GM12878 (cell line): Measurements from ENCODE around the gene RNF121. TPM values are rescaled to one million over a fixed set of nuclear protein-coding genes. Genes with fewer than 3 reads are reported as not detected.
A peak's percentile ranks its signal among the peaks of the same experiment; 100 is the strongest.

Experiments
- ATAC-seq: fragments of 200-7000 bp; cut with Tn5 transposase; 3 replicates; pipeline ENCODE4 v1.9.1; 2020; ENCODE audit warnings: mild to moderate bottlenecking, moderate library complexity
- BruUV-seq: library from RNA; stranded (reverse); fragments of 400-500 nt; replicated peaks from 2 replicates; lab custom pipeline; 2021; lab: Mats Ljungman, UMichigan
- CTCF ChIA-PET: fragments of 300-600 bp; sonication (Branson Sonifier 250); formaldehyde crosslinking; extraction: SDS; loops from one replicate; lab custom pipeline; 2021; ENCODE audit warnings: inconsistent platforms; lab: Yijun Ruan, JAX
- POLR2A ChIA-PET: fragments of 350-600 bp; formaldehyde crosslinking; extraction: SDS; loops from one replicate; lab custom pipeline; 2021; ENCODE audit warnings: inconsistent platforms; lab: Charles Lee
- RAD21 ChIA-PET: fragments of 300-600 bp; sonication (Branson Sonifier 250); formaldehyde crosslinking; loops from one replicate; lab custom pipeline; 2023; ENCODE audit warnings: antibody characterized with exemption; ENCODE audit not compliant: unreplicated experiment; lab: Charles Lee
- SMC1A ChIA-PET: fragments of 300-600 bp; sonication (Branson Sonifier 250); formaldehyde crosslinking; loops from one replicate; lab custom pipeline; 2023; ENCODE audit not compliant: unreplicated experiment, uncharacterized antibody; lab: Charles Lee
- DNase-seq: peaks from one replicate; pipeline ENCODE4 v3.0.0-alpha.2; 2011; ENCODE audit warnings: low read depth, low spot score
- FAIRE-seq: peaks from 3 replicates; lab custom pipeline; 2011; peaks lifted over from hg19 to GRCh38; lab: Jason Lieb, UNC
- H2AFZ ChIP-seq: 2 replicates; pipeline ENCODE4 v1.6.0; 2011; ENCODE audit warnings: low read depth, low read length, control low read depth; ENCODE audit not compliant: control insufficient read depth
- H3K27ac ChIP-seq: 2 replicates; pipeline ENCODE4 v1.5.1; 2011; ENCODE audit warnings: control low read depth; ENCODE audit not compliant: control insufficient read depth, insufficient read depth
- H3K27me3 ChIP-seq, 2 experiments: replicated peaks in 1 of 2; 2 replicates each; pipeline versions ENCODE4 v1.6.0 to v1.6.1; 2011; ENCODE audit warnings: low read length in 1 of 2; ENCODE audit not compliant: control insufficient read depth in 2 of 2, insufficient read depth in 2 of 2
- H3K36me3 ChIP-seq, 2 experiments: 2 replicates each; pipeline ENCODE4 v1.5.1; 2011; ENCODE audit warnings: low read length in 1 of 2; ENCODE audit not compliant: control insufficient read depth in 2 of 2, insufficient read depth in 2 of 2
- H3K4me1 ChIP-seq: 2 replicates; pipeline ENCODE4 v1.6.1; 2011; ENCODE audit warnings: mild to moderate bottlenecking, low read length, moderate library complexity, mixed read lengths; ENCODE audit not compliant: control insufficient read depth, insufficient read depth
- H3K4me2 ChIP-seq: 2 replicates; pipeline ENCODE4 v1.6.0; 2011; ENCODE audit warnings: control low read depth; ENCODE audit not compliant: control insufficient read depth, insufficient read depth
- H3K4me3 ChIP-seq: fragments of 200-600 bp; sonication (generic); 2 replicates; pipeline ENCODE4 v1.5.1; 2016
- H3K79me2 ChIP-seq: 2 replicates; pipeline ENCODE4 v1.6.0; 2011; ENCODE audit warnings: low read length; ENCODE audit not compliant: control insufficient read depth, insufficient read depth
- H3K9ac ChIP-seq: 2 replicates; pipeline ENCODE4 v1.8.0; 2011; ENCODE audit warnings: low read length, control low read depth, mixed read lengths; ENCODE audit not compliant: control insufficient read depth, insufficient read depth
- H3K9me3 ChIP-seq: replicated peaks from 3 replicates; pipeline ENCODE4 v1.5.1; 2011; ENCODE audit warnings: mild to moderate bottlenecking, low read length; ENCODE audit not compliant: control insufficient read depth, insufficient read depth
- H4K20me1 ChIP-seq: 2 replicates; pipeline ENCODE4 v1.6.0; 2011; ENCODE audit not compliant: control insufficient read depth, insufficient read depth
- BCL11A ChIP-seq: IDR thresholded peaks from 2 replicates; pipeline ENCODE4 v1.6.1; 2011; ENCODE audit warnings: low read depth, low read length
- E2F8 ChIP-seq: fragments of 450-650 bp; IDR thresholded peaks from 2 replicates; pipeline ENCODE4 v1.6.1; 2018; ENCODE audit warnings: mild to moderate bottlenecking, low read depth, moderate library complexity; ENCODE audit not compliant: partially characterized antibody
- ESRRA ChIP-seq: IDR thresholded peaks from 2 replicates; pipeline ENCODE4 v1.6.1; 2012; ENCODE audit warnings: mild to moderate bottlenecking, low read length, improper control_type of control experiment
- MEF2A ChIP-seq: IDR thresholded peaks from 2 replicates; pipeline ENCODE4 v1.6.1; 2011; ENCODE audit warnings: low read depth, mild to moderate bottlenecking, low read length, moderate library complexity; ENCODE audit not compliant: insufficient read depth
- MEF2B ChIP-seq: fragments of 450-650 bp; IDR thresholded peaks from 2 replicates; pipeline ENCODE4 v1.6.1; 2018; ENCODE audit warnings: mild to moderate bottlenecking, moderate library complexity; ENCODE audit not compliant: partially characterized antibody, poor library complexity, severe bottlenecking
- PAX8 ChIP-seq: fragments of 450-650 bp; IDR thresholded peaks from 2 replicates; pipeline ENCODE4 v1.6.1; 2017; ENCODE audit warnings: mild to moderate bottlenecking, moderate library complexity
- WGBS: methylation state at CpG from one replicate; pipeline ENCODE4 v1.1.6; 2016; ENCODE audit warnings: low lambda C conversion rate; ENCODE audit not compliant: insufficient replicate concordance, insufficient coverage; ENCODE audit errors: missing lambda C conversion rate; 5-methylcytosine and 5-hydroxymethylcytosine counted together
- in situ Hi-C: fragments of 300-500 bp; cut with MboI; formaldehyde crosslinking; loops from 9 replicates; pipeline ENCODE4 v1.14.3; 2018; ENCODE audit warnings: mixed read lengths
- intact Hi-C: fragments of 100-400 bp; cut with micrococcal nuclease; formaldehyde crosslinking; loops from one replicate; pipeline ENCODE4 v1.14.2; 2022; ENCODE audit not compliant: unreplicated experiment
- polyA plus RNA-seq, 11 experiments: library from polyadenylated mRNA; depleted of rRNA in 4 of 11; unstranded in 6 of 11; stranded (reverse) in 5 of 11; fragments of >200 nt; fragmentation: Nextera tagmentation in 4 of 11; fragmentation: Illumina TruSeq in 1 of 11; extraction: Ambion mirVana in 4 of 11; extraction: Trizol in 1 of 11; gene quantifications; 1 replicate in 1 of 11; 2 replicates in 10 of 11; pipeline versions ENCODE4 v1.2.1 to v1.2.3, GENCODE V29; 2011 to 2016; ENCODE audit warnings: inconsistent platforms in 2 of 11, missing spikeins in 2 of 11, low read depth in 1 of 11
- total RNA-seq, 4 experiments: library from RNA; depleted of rRNA in 3 of 4; stranded (reverse); fragments of >200 nt in 3 of 4; fragmentation: Illumina TruSeq in 1 of 4; extraction: Trizol in 1 of 4; gene quantifications; 2 replicates each; pipeline versions ENCODE4 v1.2.1 to v1.2.3, GENCODE V29; 2013 to 2021
- TF ChIP-seq, protein P1 (sequence below): fragments of 450-650 bp; IDR thresholded peaks from 2 replicates; pipeline ENCODE4 v1.6.1; 2017; ENCODE audit warnings: borderline replicate concordance
- TF ChIP-seq, protein P2 (sequence below): IDR thresholded peaks from 2 replicates; pipeline ENCODE4 v1.6.1; 2011; ENCODE audit warnings: borderline replicate concordance, low read depth, mild to moderate bottlenecking, moderate library complexity, low read length; ENCODE audit not compliant: insufficient read depth, poor library complexity, severe bottlenecking
- TF ChIP-seq, protein P3 (sequence below): IDR thresholded peaks from 2 replicates; pipeline ENCODE4 v1.6.1; 2011; ENCODE audit warnings: low read depth, mild to moderate bottlenecking, low read length, moderate library complexity, borderline replicate concordance; ENCODE audit errors: extremely low read depth

Gene RNF121
- total and polyA plus RNA-seq, 10 of the 15 experiments (the other 5 are each of a cell fraction or from before 2014, with no cell fraction given) = 8.6 to 73.7 (median 32.7) TPM

DNA sequence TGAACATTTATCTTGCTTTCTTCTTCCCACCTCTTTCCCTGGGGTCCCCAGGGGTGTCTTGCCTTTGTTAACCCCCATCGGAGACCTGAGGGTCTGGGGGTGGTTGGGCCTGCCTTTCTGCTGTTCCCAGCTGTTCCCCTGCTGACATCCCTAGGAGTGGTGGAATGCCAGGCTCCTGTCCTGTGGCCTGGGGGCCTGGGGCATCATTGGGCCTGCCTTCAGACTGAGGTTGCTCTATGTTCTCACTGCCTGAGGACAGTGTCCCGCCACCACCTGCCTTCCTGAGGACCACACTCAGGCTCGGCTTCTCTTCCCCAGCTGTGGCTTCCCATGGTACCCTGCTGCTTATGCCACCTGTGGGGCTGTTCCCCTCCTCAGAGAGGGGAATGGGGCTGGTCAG is 68.7 kb downstream of the RNF121 start:
- peak overlapping the region; percentile 85 for H3K27ac ChIP-seq
- FAIRE-seq (no peak), ATAC-seq (no peak), DNase-seq (no peak)
- H3K4me2 ChIP-seq = no peak overlapping the region
- intact Hi-C loops (no loop called here), in situ Hi-C loops (no loop called here)
- H2AFZ ChIP-seq = no peak overlapping the region
- CTCF ChIA-PET = interaction anchor here (1.1 to 3.1 kb wide), 6 partner anchors 18 to 70 kb away, joined by 3 to 22 read pairs (median 5); partner anchors contain the start of gene XNDC1N
- no peaks in the 10 kb centered on the region for H3K9me3 ChIP-seq
- H3K27me3 ChIP-seq = no peaks in the 10 kb centered on the region
- 94% methylated on average over 3 of the region's 3 CpGs for WGBS
- no TSS peak for BruUV-seq
- no peak overlapping the region for H3K4me3 ChIP-seq
- SMC1A ChIA-PET = interaction anchor here (0.6 to 3.3 kb wide), 3 partner anchors 19 to 1103 kb away, joined by 3 to 9 read pairs (median 4); no protein-coding TSS in a partner anchor
- peaks cover 10% of the 10 kb centered on the region for H3K79me2 ChIP-seq
- H3K36me3 ChIP-seq = peaks cover 24 to 28% of the 10 kb centered on the region in 2 experiments
- H3K4me1 ChIP-seq = peaks cover 46% of the 10 kb centered on the region
- no peaks in the 10 kb centered on the region for H4K20me1 ChIP-seq
- RAD21 ChIA-PET = interaction anchor here (1.5 to 4.2 kb wide), 4 partner anchors 11 to 65 kb away, joined by 3 to 21 read pairs (median 6); no protein-coding TSS in a partner anchor
- H3K9ac ChIP-seq = no peak overlapping the region
- no peak for TF ChIP-seq BCL11A
- no peak for TF ChIP-seq ESRRA
- TF ChIP-seq, protein P1, sequence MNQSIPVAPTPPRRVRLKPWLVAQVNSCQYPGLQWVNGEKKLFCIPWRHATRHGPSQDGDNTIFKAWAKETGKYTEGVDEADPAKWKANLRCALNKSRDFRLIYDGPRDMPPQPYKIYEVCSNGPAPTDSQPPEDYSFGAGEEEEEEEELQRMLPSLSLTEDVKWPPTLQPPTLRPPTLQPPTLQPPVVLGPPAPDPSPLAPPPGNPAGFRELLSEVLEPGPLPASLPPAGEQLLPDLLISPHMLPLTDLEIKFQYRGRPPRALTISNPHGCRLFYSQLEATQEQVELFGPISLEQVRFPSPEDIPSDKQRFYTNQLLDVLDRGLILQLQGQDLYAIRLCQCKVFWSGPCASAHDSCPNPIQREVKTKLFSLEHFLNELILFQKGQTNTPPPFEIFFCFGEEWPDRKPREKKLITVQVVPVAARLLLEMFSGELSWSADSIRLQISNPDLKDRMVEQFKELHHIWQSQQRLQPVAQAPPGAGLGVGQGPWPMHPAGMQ = no peak
- TF ChIP-seq, protein P2, sequence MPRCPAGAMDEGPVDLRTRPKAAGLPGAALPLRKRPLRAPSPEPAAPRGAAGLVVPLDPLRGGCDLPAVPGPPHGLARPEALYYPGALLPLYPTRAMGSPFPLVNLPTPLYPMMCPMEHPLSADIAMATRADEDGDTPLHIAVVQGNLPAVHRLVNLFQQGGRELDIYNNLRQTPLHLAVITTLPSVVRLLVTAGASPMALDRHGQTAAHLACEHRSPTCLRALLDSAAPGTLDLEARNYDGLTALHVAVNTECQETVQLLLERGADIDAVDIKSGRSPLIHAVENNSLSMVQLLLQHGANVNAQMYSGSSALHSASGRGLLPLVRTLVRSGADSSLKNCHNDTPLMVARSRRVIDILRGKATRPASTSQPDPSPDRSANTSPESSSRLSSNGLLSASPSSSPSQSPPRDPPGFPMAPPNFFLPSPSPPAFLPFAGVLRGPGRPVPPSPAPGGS = no peak
- TF ChIP-seq PAX8 = no peak
- no peak for TF ChIP-seq E2F8
- TF ChIP-seq, protein P3, sequence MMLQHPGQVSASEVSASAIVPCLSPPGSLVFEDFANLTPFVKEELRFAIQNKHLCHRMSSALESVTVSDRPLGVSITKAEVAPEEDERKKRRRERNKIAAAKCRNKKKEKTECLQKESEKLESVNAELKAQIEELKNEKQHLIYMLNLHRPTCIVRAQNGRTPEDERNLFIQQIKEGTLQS = no peak
- TF ChIP-seq MEF2A = no peak
- no peak for TF ChIP-seq MEF2B
- POLR2A ChIA-PET = interaction anchor here (0.6 to 1.1 kb wide), 2 partner anchors 34 to 441 kb away, joined by 4 read pairs; no protein-coding TSS in a partner anchor
